ENCODE measurements around the gene KAZN. TPM values are rescaled to one million over a fixed set of nuclear protein-coding genes. Genes with fewer than 3 reads are reported as not detected.

KAZN gene
- total RNA-seq, 1 donor from 2014 or later, result 33.5 TPM

GRCh38 chr1:14555091-14555490, 43.4 kb upstream of the KAZN start:
- intact Hi-C loops (cut with DNase I), result no loop called here
- no peak for TF ChIP-seq CTCF (IDR thresholded peaks at IDR 0.05)

GRCh38 chr1:14561014-14561693, 37.3 kb upstream of the KAZN start:
- peaks cover 5% of the 10 kb centered on the region for H3K27me3 ChIP-seq
- no peak overlapping the region for H3K4me3 ChIP-seq
- H3K36me3 ChIP-seq, result no peaks in the 10 kb centered on the region
- H3K27ac ChIP-seq, result no peak overlapping the region
- H3K4me1 ChIP-seq, result no peaks in the 10 kb centered on the region
- DNase-seq (no peak), ATAC-seq (no peak)
- H3K9me3 ChIP-seq, result no peaks in the 10 kb centered on the region
- intact Hi-C loops (cut with DNase I), result no loop called here
- TF ChIP-seq CTCF (IDR thresholded peaks at IDR 0.05), result no peak

More at GRCh38 chr1:14555091-14555490, 43.4 kb upstream of the KAZN start:
- ATAC-seq (peak; percentile 28), DNase-seq (no peak)
- no peaks in the 10 kb centered on the region for H3K4me1 ChIP-seq
- no peaks in the 10 kb centered on the region for H3K36me3 ChIP-seq
- H3K9me3 ChIP-seq, result no peaks in the 10 kb centered on the region
- H3K27ac ChIP-seq, result no peak overlapping the region
- no peaks in the 10 kb centered on the region for H3K27me3 ChIP-seq
- no peak overlapping the region for H3K4me3 ChIP-seq

- intact Hi-C loops (cut with DNase I), result no loop called here
- H3K27ac ChIP-seq, result no peak overlapping the region
- no peak for TF ChIP-seq CTCF (IDR thresholded peaks at IDR 0.05)
- no peak overlapping the region for H3K4me3 ChIP-seq
- H3K9me3 ChIP-seq, result no peaks in the 10 kb centered on the region
- ATAC-seq (no peak), DNase-seq (no peak)
- peaks cover 5% of the 10 kb centered on the region for H3K27me3 ChIP-seq
- no peaks in the 10 kb centered on the region for H3K36me3 ChIP-seq
- H3K4me1 ChIP-seq, result no peaks in the 10 kb centered on the region
Observed at GRCh38 chr1:14565090-14565489, 33.4 kb upstream of the KAZN start.

- Histone ChIP-seq H3K27me3 (peaks cover 5% of the 10 kb centered on the region), H3K4me3 (no peak overlapping the region), H3K36me3 (no peaks in the 10 kb centered on the region), H3K4me1 (no peaks in the 10 kb centered on the region), H3K27ac (no peak overlapping the region), H3K9me3 (no peaks in the 10 kb centered on the region)
- no peak for TF ChIP-seq CTCF (IDR thresholded peaks at IDR 0.05)
- DNase-seq (no peak), ATAC-seq (no peak)
- intact Hi-C loops (cut with DNase I), result no loop called here
Observed at GRCh38 chr1:14567056-14567455, 31.4 kb upstream of the KAZN start.

- TF ChIP-seq CTCF (IDR thresholded peaks at IDR 0.05), result no peak
- H3K4me1 ChIP-seq, result no peaks in the 10 kb centered on the region
- no peaks in the 10 kb centered on the region for H3K9me3 ChIP-seq
- DNase-seq, result no peak
- no peaks in the 10 kb centered on the region for H3K36me3 ChIP-seq
- H3K27ac ChIP-seq, result no peak overlapping the region
- H3K27me3 ChIP-seq, result peaks cover 5% of the 10 kb centered on the region
- intact Hi-C loops (cut with DNase I), result no loop called here
- ATAC-seq, result no peak
- no peak overlapping the region for H3K4me3 ChIP-seq
Observed at GRCh38 chr1:14567903-14568302, 30.6 kb upstream of the KAZN start.

All from upper lobe of right lung (tissue), 1 donor.